ENCODE measurements around the gene MEF2C. TPM values are rescaled to one million over a fixed set of nuclear protein-coding genes. Genes with fewer than 3 reads are reported as not detected.
A peak's percentile ranks its signal among the peaks of the same experiment; 100 is the strongest.
"Not testable (repeated sequence)": the region's sequence is repeated elsewhere in the genome, so short reads cannot be mapped to it uniquely, and the experiment has no call there.

Gene MEF2C
- total RNA-seq (2014; rRNA removed; shearing (Covaris generic)): 26.5 and 29.8 TPM in 2 replicates
- polyA plus RNA-seq (2014; cell fraction: nucleus; rRNA removed): 18.1 and 21.9 TPM in 2 replicates

GRCh38 chr5:88883059-88883835 is at the start of gene MEF2C:
Gene MEF2C, minus strand, starts transcription at chr5:88883184. Its CDS starts 59,396 bp downstream, at chr5:88823788.
- DNase-seq (ENCODE audit: extremely low read depth, low read depth): peak; percentile 84

DNA sequence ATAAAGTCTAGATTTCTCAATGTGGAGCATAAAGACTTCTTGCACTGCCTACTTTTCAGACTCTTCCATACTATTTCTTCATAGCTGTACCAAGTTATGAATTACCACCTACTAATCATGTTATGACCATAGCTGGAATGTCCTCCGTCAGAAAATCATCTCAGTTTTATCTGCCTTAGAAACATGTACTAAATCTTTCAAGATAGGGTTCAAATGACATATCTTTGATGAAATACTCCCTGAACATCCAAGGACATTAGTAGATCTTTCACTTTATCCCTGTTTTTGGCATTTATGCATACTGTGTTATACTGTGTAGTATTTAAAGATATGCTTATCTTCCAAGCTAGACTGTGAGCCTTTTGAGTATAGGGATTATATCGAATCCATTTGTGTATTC is 49.6 kb upstream of the MEF2C start:
- no peak for DNase-seq (ENCODE audit: extremely low read depth, low read depth)

- DNase-seq (ENCODE audit: extremely low read depth, low read depth): no peak
Measured at GRCh38 chr5:88930335-88930734, 47.4 kb upstream of the MEF2C start.

DNA sequence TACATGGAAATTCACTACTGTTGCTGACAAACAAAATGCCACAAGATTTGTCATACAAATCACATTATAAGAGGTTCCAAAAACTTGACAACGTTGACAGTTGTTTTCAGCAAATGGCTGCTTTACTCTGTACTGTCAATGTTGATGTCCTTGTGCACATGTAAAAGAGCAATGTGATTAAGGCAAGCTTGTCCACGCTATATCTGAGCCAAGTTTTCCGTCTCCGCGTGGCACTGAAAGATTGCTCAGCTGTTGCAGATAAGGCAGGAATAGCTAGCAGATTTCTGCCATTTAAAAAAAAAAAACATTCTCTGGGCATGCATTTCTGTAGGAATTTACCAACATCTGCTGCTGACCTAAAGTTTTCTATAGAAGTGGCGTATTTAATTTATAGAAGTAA is 46.4 kb upstream of the MEF2C start:
- no peak for DNase-seq (ENCODE audit: extremely low read depth, low read depth)

GRCh38 chr5:88926774-88927173 is 43.8 kb upstream of the MEF2C start:
- DNase-seq (ENCODE audit: extremely low read depth, low read depth): no peak

GRCh38 chr5:88925692-88926490 is 42.9 kb upstream of the MEF2C start:
- no peak for DNase-seq (ENCODE audit: extremely low read depth, low read depth)

- no peak for DNase-seq (ENCODE audit: extremely low read depth, low read depth)
Measured at GRCh38 chr5:88924330-88924657, 41.3 kb upstream of the MEF2C start.

DNA sequence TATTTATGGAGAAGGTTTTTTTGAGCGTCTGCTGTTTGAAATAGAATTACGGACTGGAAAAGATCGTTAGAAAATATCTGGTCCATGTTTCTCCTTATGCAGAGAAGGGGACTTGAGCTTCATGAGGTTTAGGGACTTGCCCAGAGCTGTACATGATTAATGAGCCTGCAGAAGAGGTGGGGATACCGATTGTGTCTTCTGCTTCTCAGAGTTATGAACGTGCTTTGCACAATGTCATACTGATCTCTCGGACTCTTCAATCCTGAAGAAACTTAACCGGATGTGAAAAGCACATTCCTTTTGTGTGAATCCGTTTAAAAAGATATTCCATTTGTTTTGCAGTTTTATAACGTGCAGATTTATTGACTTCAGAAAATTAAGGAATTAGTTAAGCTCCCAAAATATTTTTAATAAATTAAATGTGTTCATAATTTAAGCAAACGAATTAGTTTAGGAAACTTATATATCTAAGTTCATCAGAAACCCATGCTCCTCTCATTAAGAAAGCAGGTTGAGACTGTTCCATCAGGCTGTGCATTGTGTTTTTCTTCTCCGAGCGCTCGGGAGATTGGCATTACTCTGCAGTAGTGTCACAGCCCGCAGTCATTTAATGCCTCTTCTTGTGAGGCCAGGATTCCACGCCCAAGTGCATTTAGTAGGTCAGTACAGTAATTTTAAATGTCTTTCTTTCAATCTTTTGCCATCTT is 40.8 kb upstream of the MEF2C start:
- no peak for DNase-seq (ENCODE audit: extremely low read depth, low read depth)

GRCh38 chr5:88912743-88913142 is 29.8 kb upstream of the MEF2C start:
- not testable (repeated sequence) for DNase-seq (ENCODE audit: extremely low read depth, low read depth)

DNA sequence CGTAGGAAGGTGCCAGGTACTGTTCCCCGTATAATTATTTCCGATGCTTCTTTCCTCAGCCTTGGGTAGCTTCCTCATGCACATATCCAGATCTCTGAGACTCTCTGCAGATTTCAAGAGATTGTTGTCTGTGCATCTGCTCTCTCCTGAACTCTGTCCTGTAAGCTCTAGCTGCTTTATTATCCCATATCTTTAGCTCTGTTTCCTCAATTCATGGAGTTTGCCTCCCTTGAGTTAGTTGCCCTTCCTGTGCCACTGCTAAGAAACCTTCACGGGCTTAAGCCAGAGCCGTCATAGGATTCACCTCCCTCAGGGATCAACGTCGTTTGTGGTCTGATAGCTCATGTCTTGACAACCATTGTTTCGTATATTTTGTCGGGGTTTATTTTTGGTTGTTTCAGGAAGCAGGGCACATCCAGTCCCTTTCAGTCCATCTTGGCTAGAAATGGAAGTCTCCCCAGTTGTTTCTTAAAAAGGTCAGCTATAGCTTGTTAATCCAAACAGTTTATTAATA is 28.1 kb upstream of the MEF2C start:
- DNase-seq (ENCODE audit: extremely low read depth, low read depth): not testable (repeated sequence)

DNA sequence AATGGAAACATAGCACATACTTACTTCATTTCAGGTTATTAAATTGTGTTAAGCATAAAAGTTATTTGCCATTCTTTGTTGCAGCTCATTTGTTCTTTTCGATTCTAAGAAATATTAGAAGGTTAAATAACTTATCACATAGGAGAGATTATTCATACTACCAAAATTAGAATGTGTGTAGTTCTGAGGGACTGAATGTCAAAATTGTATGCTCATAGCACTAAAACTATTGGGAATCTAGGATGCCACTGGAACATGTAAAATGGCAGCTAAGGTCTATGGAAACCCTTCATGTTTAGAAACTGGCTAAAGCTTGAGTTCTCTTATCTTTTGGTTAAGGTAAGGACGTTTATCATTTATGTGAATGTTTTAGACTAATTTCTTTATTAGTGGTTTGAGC is 21.5 kb upstream of the MEF2C start:
- not testable (repeated sequence) for DNase-seq (ENCODE audit: extremely low read depth, low read depth)

DNA sequence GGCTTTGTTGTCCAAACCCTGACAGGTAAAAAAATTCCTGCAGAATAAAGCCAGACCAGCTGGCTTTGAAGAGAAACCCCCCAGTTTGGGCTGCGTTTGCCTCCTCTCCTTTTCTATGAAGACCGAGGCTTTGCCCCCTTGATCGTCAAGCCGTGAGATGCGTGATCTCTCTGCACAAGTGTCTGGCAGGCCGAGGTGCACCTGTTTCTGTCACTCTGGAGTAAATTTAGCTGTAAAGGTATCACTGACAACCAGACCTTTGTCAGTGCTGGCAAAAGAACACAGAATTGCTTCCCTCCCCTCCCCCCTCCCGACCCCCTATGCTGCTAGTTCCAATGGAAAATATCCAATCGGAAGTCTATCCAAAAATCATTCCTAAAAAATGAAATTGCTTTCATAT is 21.0 kb upstream of the MEF2C start:
- DNase-seq (ENCODE audit: extremely low read depth, low read depth): not testable (repeated sequence)

DNA sequence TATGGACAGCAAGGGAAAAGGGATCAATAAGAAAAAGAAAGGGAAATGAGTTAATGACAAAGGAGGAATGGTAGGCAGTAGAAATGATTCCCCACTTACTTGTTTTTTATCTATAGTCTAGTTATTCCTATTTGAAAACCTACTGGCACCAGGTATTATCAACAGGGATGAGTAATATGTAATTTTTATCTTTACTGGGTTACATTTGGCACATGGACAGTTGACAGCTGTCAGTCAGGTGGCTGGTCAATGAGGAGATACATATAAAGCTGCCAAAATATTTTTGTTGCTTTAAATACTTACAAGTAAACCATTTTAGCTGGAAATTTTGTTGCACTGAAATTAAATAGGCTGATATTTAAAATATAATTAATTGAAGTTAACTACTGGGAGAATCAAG is 18.1 kb upstream of the MEF2C start:
- not testable (repeated sequence) for DNase-seq (ENCODE audit: extremely low read depth, low read depth)

DNA sequence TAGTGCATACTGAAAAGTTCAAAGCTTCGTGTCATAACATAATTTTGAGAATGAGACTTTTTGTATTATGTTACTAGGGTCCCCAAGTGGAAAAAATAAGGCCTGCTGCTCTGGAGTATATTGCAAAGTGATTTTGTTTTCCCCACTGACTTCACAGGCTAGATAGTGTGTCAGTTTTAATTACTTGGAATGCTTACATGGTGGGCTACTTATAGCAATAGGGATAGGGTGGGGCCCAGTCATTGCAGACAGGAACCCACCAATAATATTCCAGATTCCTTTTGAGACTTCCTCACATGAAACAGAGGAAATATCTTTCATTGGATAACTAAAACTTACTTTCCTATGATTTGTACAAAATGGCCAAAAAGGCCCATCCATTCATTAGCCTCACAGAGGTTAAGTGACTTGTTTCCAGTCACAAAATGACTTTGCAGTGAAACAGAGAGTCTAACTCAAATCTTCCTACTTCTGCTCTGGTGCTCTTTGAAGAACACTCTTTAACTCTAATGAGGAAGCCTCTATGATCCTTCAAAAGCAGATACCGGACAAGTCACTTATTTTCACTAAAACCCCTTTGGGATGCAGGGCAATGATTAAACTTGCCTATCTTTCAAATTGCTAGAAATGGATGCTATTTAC is 16.2 kb upstream of the MEF2C start:
- DNase-seq (ENCODE audit: extremely low read depth, low read depth): no peak

GRCh38 chr5:88897748-88898147 is 14.8 kb upstream of the MEF2C start:
- DNase-seq (ENCODE audit: extremely low read depth, low read depth): no peak

DNA sequence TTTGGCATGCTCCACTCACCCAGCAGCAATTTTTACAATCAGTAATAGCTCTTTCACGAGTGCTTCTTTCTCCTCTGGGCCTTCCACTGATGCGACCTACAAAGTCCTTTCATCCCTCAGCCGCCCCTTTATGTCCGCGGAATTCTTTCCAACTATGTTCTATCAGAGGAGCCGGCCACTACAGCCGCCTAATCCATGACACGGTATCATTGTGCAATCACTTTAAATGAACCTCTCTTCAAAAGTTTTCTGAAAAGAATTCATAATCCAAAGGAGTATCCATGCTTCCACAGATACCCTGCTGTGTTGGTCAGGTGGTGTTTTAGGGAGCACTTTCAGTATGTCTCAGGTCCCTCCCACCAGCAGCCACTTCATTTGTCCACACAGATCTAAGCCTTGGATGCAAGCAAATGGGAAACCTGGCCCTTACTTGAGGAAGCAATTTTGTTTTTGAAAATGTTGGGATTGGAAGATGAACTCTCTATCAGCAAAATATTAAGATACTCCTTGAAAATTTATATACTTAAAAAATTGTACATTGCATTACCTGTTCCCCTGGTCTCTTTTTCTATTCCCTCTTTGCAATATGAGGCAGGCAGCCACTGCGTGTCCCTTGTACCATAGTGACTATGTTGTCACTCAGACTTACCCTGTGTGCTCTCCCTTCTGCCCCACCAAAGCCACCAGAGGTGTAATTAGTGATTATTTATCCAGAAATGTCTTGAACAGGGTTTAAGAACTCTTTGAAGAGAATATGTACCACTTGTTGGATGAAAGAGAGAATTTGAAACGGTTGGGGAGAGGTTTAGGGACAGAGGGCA is 12.9 kb upstream of the MEF2C start:
- DNase-seq (ENCODE audit: extremely low read depth, low read depth): no peak

- no peak for DNase-seq (ENCODE audit: extremely low read depth, low read depth)
Measured at GRCh38 chr5:88892669-88893068, 9.7 kb upstream of the MEF2C start.

DNA sequence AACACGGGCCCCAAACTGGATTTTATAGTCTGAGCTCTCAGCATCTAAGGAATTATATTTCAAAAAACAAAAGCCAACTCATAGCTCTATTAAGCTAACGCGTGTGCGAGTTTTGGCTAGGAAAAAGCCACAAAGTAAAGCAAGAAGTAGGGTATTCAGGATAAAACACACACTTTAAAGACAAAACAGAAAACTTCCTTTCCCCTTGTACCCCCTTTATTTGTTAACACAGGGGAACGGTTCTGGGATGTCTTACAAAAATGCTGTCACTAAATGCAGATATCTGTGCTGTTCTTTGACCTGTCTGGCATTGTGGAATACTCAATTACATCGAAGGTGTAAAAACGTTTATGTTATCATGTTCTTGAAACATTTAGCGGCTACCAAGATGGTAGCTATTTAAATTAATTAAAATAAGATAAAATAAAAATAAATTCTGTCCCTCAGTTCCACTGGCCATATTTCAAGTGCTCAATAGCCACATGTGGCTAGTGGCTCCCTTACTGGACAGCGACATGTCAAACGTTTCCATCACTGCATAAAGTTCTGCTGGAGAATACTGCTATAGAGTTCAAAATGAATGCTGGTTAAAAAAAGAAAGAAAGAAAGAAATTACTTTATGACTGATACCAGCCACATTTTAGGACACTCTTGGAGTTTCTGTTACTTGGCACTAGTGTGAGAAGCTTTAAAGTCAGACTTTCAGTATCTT is 7.2 kb upstream of the MEF2C start:
- DNase-seq (ENCODE audit: extremely low read depth, low read depth): no peak

All from NCI-H460 (cell line).